ENCODE results near the gene PYGO1. TPM values are rescaled to one million over a fixed set of nuclear protein-coding genes. Genes with fewer than 3 reads are reported as not detected.

PYGO1 gene
- total RNA-seq, 1 donor from 2014 or later: 5.5 TPM

- Histone ChIP-seq H3K79me2 (ENCODE audit: insufficient read depth, low read length) (no peaks in the 10 kb centered on the region), H2AFZ (ENCODE audit: low read depth, low read length) (no peak overlapping the region), H3K4me3 (ENCODE audit: insufficient read depth, low read depth, low read length) (no peak overlapping the region), H3K27me3 (ENCODE audit: insufficient read depth, low read length) (no peaks in the 10 kb centered on the region), H4K20me1 (ENCODE audit: insufficient read depth, low read length) (no peaks in the 10 kb centered on the region), H3K4me2 (ENCODE audit: low read length) (no peak overlapping the region), H3K4me1 (ENCODE audit: insufficient read depth, low read length) (no peaks in the 10 kb centered on the region), H3K9me3 (ENCODE audit: insufficient read depth, low read depth, low read length) (no peaks in the 10 kb centered on the region), H3K27ac (ENCODE audit: low read depth, low read length) (no peak overlapping the region), H3K36me3 (ENCODE audit: insufficient read depth, low read length) (no peaks in the 10 kb centered on the region), H3K9ac (ENCODE audit: low read length) (no peak overlapping the region)
- Mint-ChIP-seq H3K4me1 (ENCODE audit: low read depth, unreplicated experiment) (no peaks in the 10 kb centered on the region), H3K36me3 (ENCODE audit: low read depth, unreplicated experiment) (no peaks in the 10 kb centered on the region), H3K27me3 (ENCODE audit: low read depth, unreplicated experiment) (no peaks in the 10 kb centered on the region), H3K9me3 (ENCODE audit: unreplicated experiment) (no peaks in the 10 kb centered on the region), H3K4me3 (ENCODE audit: unreplicated experiment) (no peak overlapping the region), H3K27ac (ENCODE audit: unreplicated experiment) (no peak overlapping the region)
- FAIRE-seq (no peak), DNase-seq (ENCODE audit: low read depth) (no peak)
- TF ChIP-seq EZH2 (IDR thresholded peaks at IDR 0.05; ENCODE audit: insufficient read depth, low read length): no peak
- no peak for TF ChIP-seq CTCF (IDR thresholded peaks at IDR 0.05; ENCODE audit: insufficient read depth, low read depth, low read length)
Measured at GRCh38 chr15:55515991-55516776, 72.0 kb downstream of the PYGO1 start.

- no peak overlapping the region for H3K27ac ChIP-seq (ENCODE audit: low read depth, low read length)
- no peak overlapping the region for H3K4me3 Mint-ChIP-seq (ENCODE audit: unreplicated experiment)
- no peaks in the 10 kb centered on the region for H4K20me1 ChIP-seq (ENCODE audit: insufficient read depth, low read length)
- TF ChIP-seq EZH2 (IDR thresholded peaks at IDR 0.05; ENCODE audit: insufficient read depth, low read length): no peak
- TF ChIP-seq CTCF (IDR thresholded peaks at IDR 0.05; ENCODE audit: insufficient read depth, low read depth, low read length): no peak
- H3K27me3 Mint-ChIP-seq (ENCODE audit: low read depth, unreplicated experiment): no peaks in the 10 kb centered on the region
- no peak overlapping the region for H3K4me2 ChIP-seq (ENCODE audit: low read length)
- H3K9me3 Mint-ChIP-seq (ENCODE audit: unreplicated experiment): no peaks in the 10 kb centered on the region
- FAIRE-seq: no peak
- no peaks in the 10 kb centered on the region for H3K4me1 Mint-ChIP-seq (ENCODE audit: low read depth, unreplicated experiment)
- no peaks in the 10 kb centered on the region for H3K4me1 ChIP-seq (ENCODE audit: insufficient read depth, low read length)
- no peak overlapping the region for H3K4me3 ChIP-seq (ENCODE audit: insufficient read depth, low read depth, low read length)
- H3K9ac ChIP-seq (ENCODE audit: low read length): no peak overlapping the region
- H3K36me3 ChIP-seq (ENCODE audit: insufficient read depth, low read length): no peaks in the 10 kb centered on the region
- DNase-seq (ENCODE audit: low read depth): no peak
- H2AFZ ChIP-seq (ENCODE audit: low read depth, low read length): no peak overlapping the region
- H3K9me3 ChIP-seq (ENCODE audit: insufficient read depth, low read depth, low read length): no peaks in the 10 kb centered on the region
- H3K27me3 ChIP-seq (ENCODE audit: insufficient read depth, low read length): no peaks in the 10 kb centered on the region
- H3K27ac Mint-ChIP-seq (ENCODE audit: unreplicated experiment): no peak overlapping the region
- H3K36me3 Mint-ChIP-seq (ENCODE audit: low read depth, unreplicated experiment): no peaks in the 10 kb centered on the region
- no peaks in the 10 kb centered on the region for H3K79me2 ChIP-seq (ENCODE audit: insufficient read depth, low read length)
Measured at GRCh38 chr15:55515491-55515890, 72.7 kb downstream of the PYGO1 start.

DNA sequence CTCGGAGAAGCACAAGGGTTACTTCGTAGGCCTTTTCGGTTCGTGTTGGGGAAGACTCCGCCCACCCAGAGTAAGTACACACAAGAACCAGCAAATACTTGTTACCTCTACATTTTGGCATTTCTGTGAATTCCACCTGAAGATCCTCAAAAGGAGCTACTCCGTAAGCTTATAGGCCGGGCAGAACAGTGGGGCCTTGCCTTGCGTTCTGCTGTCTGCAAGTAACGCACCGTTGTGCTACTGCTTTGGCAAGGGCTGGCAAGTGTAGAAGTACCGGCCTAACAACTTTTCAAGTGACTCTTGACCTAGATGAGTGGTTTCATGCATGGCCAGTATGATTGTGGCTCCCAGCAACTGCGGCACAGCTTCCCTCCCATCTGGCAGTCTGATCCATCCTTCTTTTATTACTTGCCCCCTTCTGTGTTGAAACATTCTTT, 73.7 kb downstream of the PYGO1 start:
- Histone ChIP-seq H3K4me1 (ENCODE audit: insufficient read depth, low read length) (no peaks in the 10 kb centered on the region), H3K79me2 (ENCODE audit: insufficient read depth, low read length) (no peaks in the 10 kb centered on the region), H3K4me3 (ENCODE audit: insufficient read depth, low read depth, low read length) (no peak overlapping the region), H4K20me1 (ENCODE audit: insufficient read depth, low read length) (no peaks in the 10 kb centered on the region), H2AFZ (ENCODE audit: low read depth, low read length) (no peak overlapping the region), H3K27me3 (ENCODE audit: insufficient read depth, low read length) (no peaks in the 10 kb centered on the region), H3K27ac (ENCODE audit: low read depth, low read length) (no peak overlapping the region), H3K36me3 (ENCODE audit: insufficient read depth, low read length) (no peaks in the 10 kb centered on the region), H3K9ac (ENCODE audit: low read length) (no peak overlapping the region), H3K4me2 (ENCODE audit: low read length) (no peak overlapping the region), H3K9me3 (ENCODE audit: insufficient read depth, low read depth, low read length) (no peaks in the 10 kb centered on the region)
- FAIRE-seq (no peak), DNase-seq (ENCODE audit: low read depth) (no peak)
- Mint-ChIP-seq H3K27me3 (ENCODE audit: low read depth, unreplicated experiment) (no peaks in the 10 kb centered on the region), H3K36me3 (ENCODE audit: low read depth, unreplicated experiment) (no peaks in the 10 kb centered on the region), H3K27ac (ENCODE audit: unreplicated experiment) (no peak overlapping the region), H3K9me3 (ENCODE audit: unreplicated experiment) (no peaks in the 10 kb centered on the region), H3K4me1 (ENCODE audit: low read depth, unreplicated experiment) (no peaks in the 10 kb centered on the region), H3K4me3 (ENCODE audit: unreplicated experiment) (no peak overlapping the region)
- TF ChIP-seq CTCF (IDR thresholded peaks at IDR 0.05; ENCODE audit: insufficient read depth, low read depth, low read length) (no peak), EZH2 (IDR thresholded peaks at IDR 0.05; ENCODE audit: insufficient read depth, low read length) (no peak)
